OCI-M2 (cell line): ENCODE measurements around the gene FOCAD.

Experiments
- DNase-seq: peaks from one replicate; lab custom pipeline; 2025; ENCODE audit not compliant: unreplicated experiment; lab: John Stamatoyannopoulos, UW

Gene FOCAD

DNA sequence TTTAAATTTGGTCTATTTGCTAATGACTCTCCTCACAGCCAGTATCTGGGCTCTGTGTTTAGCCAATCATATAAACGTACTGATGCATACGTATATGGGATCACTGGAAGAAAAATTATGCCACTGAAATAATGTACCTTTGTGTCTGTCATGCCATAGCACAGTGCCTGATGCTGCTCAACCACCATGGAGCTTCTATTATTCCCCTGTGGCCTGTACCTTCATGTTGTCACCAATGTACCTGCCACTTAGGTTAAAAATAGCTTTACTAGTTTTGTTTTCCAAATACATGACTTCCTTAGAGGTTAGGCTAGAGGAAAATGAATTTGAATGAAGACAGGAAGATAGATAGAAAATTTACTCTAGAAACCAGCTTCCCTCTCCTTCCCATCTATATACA lies 312.8 kb downstream of the FOCAD start:
- DNase-seq, result no peak

- DNase-seq, result no peak
Observed at GRCh38 chr9:20997503-20998076, 313.5 kb downstream of the FOCAD start.

GRCh38 chr9:21001581-21001980 lies 317.5 kb downstream of the FOCAD start:
- no peak for DNase-seq

DNA sequence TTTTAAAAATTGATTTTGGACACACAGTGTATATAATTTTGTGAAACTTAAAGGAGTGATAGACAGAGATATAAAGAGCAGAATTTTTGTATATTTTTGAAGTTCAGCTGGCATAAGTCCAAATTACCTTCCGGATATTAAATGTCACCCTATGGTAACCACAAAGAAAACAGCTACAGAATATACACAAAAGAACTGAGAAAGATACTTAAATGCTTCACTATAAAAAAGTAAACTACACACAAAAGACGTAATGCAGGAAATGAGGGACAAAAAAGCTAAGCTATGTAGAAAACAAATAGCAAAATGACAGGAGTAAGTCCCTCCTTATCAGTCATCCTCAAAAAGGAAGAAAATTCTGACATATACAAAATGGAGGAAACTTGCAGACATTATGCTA lies 318.0 kb downstream of the FOCAD start:
- no peak for DNase-seq

- no peak for DNase-seq
Observed at GRCh38 chr9:21015129-21015815, 331.2 kb downstream of the FOCAD start.

DNA sequence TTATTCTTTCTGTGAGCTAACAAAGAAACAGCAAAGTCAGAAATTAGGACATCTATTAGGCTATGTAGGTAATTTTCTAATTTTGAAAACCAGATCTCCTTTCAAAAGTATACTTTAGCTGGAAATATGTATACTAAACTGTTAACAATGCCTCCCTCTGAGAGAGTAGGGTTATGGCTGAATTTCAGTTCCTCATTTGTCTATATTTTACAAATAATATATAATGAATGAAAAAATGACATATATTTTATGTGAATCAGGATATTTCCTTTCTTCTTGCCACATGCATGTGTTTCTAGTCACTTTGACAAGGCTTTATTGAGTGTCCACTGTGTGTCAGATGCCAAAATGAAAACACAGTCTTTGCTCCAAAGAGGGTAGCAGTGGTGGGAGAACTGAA lies 331.9 kb downstream of the FOCAD start:
- no peak for DNase-seq

- DNase-seq, result no peak
Observed at GRCh38 chr9:21016701-21017491, 332.8 kb downstream of the FOCAD start.

DNA sequence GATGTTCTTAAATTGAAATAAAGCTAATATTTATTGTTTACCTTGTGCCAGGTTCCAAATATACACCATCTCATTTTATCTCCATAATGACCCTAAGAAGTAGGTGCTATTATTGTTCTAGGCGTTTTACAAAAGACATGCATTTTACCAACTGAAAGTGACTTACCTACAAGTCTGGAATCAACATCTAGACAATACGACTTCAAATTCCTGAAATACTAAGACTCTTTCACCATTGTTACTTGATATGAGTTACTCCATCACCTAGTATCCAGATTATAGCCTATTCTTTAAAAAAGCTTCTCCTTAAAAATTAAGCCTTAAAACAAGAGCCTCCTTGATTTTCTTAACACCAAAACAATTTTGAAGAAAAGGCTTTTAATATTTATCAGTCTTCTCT lies 334.1 kb downstream of the FOCAD start:
- no peak for DNase-seq

DNA sequence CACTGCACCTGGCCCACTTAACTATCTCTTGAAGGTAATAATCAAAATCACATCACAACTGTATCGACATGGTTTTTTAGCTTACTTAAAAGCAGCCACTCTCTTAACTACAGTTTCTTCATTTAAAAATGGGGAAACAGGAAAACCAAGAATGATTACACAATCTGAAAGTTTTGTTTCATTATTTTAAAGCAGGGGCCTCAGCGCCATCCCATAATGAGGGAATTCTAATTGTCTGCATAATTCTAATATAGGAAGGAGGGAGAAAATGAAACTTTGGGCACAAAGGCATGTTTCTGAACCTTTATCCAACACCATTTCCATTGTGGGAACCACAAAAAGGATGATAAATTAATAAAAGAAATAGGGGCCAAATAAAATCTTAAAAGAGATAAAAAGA lies 339.8 kb downstream of the FOCAD start:
- DNase-seq, result no peak

GRCh38 chr9:21027295-21027694 lies 343.2 kb downstream of the FOCAD start:
- no peak for DNase-seq

DNA sequence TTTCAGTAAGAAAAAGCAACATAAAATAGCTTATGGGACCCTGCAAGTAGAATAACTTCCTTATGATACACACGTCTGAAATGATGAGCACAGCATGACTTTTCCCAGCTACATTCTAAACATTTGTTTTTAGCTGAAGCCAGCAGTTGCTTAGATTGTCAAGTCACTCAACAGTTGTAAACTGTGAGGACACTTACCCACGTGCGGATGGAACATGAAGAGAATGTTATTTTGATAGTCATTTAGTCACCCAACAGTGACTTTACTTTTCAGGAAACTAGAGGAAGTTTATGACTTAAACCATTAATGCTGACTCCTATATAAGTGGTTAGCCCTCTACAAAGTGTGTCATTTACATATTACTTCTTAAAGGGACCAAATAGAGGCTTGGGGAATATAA lies 344.4 kb downstream of the FOCAD start:
- no peak for DNase-seq

- DNase-seq, result no peak
Observed at GRCh38 chr9:21029661-21030060, 345.6 kb downstream of the FOCAD start.

GRCh38 chr9:21030389-21031035 lies 346.5 kb downstream of the FOCAD start:
- DNase-seq, result no peak

DNA sequence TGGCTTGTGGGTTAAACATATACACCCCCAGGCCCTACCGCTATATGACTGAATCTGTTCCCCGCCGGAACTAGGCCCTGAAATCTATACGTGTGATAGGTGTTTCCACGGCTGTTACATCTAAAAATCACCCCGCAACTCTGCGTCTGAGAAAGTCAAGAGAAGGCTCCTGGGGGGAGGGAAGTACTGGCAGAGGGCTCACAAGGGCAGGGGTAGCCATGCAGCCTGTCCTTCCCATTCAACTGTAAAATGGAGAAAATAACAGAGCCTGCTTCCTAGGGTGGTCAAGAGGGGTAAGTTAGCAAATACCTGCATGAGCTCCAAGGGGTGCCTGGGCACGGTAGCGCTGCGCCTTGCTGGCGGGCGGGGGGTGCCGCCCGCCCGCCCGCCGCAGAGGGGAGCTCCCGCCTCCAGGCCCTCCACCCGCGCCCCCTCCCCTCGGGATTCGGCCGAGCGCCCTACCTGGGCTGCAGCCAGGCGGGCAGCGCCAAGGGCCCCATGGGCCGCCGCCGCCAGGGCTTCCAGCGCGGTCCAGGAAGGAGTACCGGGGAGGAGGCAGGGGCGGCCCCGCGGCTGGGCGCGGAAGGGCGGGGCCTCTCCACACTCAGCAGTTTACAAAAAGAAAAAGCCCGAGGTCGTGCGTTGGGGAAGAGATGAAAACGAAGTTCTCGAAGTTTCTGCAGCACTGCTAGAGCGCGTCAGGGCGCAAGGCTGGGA lies 347.2 kb downstream of the FOCAD start, which contains the start of gene HACD4:
TSS of gene HACD4 (minus strand) at position 550 of the 717 bp plus-strand sequence. CDS start at position 500, 50 bp downstream.
- no peak for DNase-seq

DNA sequence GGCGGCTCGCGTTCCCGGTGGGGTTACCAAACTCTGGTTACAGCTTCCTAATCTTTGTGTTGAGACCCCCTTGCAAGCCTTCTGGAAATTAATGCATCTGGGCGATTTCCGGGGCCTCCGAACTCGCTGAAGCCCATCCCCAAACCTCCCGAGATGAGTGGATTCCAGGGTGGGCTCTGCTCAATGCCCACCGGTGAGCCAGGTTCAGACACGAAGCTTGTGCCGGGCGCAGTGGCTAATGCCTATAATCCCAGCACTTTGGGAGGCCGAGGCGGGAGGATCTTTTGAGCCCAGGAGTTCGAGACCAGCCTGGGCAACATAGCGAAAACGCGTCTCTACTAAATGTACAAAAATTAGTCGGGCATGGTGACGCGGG lies 347.7 kb downstream of the FOCAD start:
- DNase-seq, result no peak

GRCh38 chr9:21037278-21037677 lies 353.2 kb downstream of the FOCAD start:
- DNase-seq, result no peak

DNA sequence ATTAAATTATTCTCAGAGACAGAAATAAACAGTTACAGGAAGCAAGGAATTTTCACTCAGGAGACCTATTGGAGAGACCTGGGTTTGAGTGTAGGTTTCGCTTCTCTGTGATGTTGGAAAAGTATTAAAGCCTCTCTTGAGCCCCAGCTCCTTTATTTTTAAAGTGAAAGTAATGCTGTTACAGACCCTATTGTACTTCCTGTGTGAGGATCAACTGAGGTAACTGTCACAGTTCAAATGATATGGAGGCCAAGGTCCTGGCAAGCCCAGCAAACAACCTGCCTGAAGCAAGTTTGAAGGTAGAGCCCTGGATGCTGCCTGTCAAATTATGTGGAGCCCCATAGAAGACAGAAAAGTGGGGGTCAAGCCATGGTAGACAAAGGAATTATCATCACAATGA lies 355.2 kb downstream of the FOCAD start:
- no peak for DNase-seq

- DNase-seq, result no peak
Observed at GRCh38 chr9:21042466-21042865, 358.4 kb downstream of the FOCAD start.

DNA sequence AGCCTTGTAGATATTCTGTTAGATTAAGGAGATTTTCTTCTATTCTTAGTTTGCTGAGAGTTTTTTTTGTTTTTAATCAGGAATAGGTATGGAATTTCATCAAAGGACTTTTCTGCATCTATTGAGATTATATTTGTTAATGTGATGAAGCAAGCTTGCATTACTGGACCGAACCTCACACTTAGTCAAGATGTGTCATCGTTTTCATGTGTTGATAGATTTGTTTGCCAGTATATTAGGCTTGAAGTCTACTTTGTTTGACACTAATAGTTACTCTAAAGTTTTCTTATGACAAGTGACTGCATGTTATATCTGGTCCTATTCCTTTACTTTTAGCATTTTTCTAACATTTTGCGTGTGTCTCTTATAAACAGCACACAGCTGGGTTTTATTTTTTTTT lies 359.8 kb downstream of the FOCAD start:
- no peak for DNase-seq
